Activated CD8-positive, alpha-beta memory T cell treated with anti-CD3 and anti-CD28 coated beads for 4 hours (primary cell): ENCODE data around the gene MICB.
"Not testable (repeated sequence)": the region's sequence is repeated elsewhere in the genome, so short reads cannot be mapped to it uniquely, and the experiment has no call there.

Experiments used
- DNase-seq, 2 donors: peaks; one replicate each; pipeline ENCODE4 v3.0.0-alpha.2; 2020; ENCODE audit warnings: low read depth in 2 of 2

The MICB gene

GRCh38 chr6:31474871-31475286 is 23.1 kb upstream of the MICB start:
- no peak for DNase-seq

DNA sequence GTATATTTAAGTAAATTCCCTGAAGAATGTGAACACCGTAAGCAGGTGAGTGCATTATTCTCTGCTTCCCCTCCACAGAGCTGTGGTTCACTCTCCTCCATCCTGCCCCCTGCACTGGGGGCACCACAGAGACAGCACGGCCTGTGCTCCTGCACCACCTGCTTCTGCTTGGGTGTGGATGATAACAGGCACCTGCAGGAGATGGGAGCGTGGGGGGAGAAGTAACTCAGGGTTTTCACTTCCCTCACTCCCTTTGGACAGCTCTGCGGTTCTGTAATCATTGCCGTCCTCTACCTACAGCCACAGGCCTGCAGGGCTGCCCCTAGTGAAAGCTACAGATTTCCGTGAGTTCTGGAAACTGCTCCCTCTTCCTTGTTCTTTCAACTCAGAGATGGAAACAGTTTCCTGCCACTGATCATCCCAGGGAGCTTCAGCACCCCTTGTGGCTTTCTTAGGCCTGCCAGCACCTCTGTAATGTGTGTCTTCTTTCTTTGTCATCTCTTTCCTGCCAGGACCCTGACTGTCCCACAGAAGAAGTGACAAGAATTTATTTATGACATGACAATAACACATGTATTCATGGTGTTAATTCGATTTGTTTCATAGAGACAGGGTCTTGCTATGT is 21.3 kb upstream of the MICB start:
- DNase-seq = no peak

DNA sequence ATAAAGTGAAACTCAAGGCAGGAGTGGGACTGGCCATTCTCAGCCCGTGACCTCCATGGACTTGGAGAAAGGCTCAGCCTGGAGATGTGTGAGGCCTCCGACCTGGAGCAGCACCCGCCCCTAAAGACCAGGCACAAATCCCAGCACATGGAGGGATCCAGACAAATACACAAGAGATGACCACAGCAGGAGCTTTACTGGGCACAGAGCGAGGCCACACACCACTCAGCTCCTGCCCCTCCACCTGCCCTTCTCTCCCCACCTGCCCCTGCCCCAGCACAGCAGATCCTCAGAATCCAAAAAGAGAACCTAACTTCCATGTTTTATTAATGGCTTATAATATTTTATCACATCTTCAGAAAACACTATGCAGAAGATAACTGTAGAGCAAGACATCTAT is 20.4 kb upstream of the MICB start:
- no peak for DNase-seq

GRCh38 chr6:31478186-31478950 is 19.6 kb upstream of the MICB start:
- DNase-seq = no peak

GRCh38 chr6:31479151-31479932 is 18.6 kb upstream of the MICB start:
- no peak for DNase-seq

DNA sequence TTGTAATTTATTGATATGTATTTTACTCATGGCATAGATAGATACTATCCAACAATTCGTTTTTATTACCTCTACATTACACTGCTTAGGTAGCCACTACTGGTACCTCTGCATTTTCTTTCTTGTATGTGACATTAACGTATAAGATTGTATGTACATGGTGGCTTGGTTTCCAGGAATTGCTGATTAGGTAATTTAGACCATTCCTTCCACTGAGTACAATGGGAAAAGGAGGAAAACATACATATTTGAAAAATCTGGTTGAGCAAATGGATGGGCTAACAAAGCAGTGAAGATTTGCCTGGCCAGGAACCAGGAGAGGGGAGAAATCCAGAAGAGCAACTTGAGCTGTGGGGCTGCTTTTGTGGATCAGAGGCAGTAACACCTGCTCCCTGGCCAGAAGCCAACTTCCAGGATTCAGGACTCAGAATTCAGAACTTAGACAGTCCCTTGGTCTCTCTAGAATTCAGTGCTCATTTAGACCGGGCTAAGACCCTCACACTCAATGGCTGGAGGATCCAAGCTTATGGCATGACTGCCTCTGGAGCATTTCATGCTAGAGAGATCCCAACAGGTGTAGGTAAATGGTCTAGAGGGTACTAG is 17.9 kb upstream of the MICB start:
- no peak for DNase-seq

GRCh38 chr6:31480574-31480973 is 17.4 kb upstream of the MICB start:
- no peak for DNase-seq

- no peak for DNase-seq
Measured at GRCh38 chr6:31483392-31483791, 14.6 kb upstream of the MICB start.

DNA sequence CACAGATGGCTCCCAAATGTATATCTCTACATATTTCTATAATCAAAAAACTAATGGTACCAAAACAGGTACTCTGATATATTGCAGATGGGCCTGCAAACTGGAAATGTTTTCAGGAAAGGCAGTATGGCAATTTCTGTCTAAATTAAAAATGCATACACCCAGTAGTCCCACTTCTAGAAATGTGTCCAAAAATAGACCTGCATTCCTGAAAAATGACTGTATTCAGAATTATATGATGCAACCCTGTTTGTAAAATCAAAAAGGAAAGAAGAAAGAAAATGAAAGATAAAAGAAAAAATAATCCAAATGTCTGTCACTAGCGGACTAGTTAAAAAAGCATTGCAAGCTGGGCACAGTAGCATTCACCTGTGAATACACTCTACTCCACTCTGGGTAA is 12.9 kb upstream of the MICB start:
- DNase-seq = no peak

- not testable (repeated sequence) for DNase-seq
Measured at GRCh38 chr6:31486065-31486837, 11.7 kb upstream of the MICB start.

DNA sequence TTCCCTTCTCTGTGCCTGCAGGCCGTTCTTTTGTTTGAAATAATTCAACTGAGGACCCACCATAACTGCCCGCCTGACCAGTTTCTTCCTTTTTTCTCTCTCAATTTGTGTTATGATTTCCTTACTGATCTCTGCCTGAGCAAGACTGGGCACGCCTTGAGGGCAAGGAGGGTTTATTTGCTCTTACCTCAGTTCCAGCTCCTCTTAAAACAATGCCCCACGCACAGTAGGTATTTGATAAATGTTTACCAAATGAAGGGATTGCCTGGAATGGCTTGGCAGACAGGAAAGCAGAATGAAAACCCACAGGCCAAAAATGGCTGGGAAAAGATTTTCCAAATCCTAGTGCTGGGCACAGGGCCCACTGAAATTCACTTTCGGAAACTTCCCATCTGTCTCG is 10.3 kb upstream of the MICB start:
- DNase-seq = not testable (repeated sequence)

- DNase-seq = no peak
Measured at GRCh38 chr6:31489086-31489485, 8.9 kb upstream of the MICB start.

DNA sequence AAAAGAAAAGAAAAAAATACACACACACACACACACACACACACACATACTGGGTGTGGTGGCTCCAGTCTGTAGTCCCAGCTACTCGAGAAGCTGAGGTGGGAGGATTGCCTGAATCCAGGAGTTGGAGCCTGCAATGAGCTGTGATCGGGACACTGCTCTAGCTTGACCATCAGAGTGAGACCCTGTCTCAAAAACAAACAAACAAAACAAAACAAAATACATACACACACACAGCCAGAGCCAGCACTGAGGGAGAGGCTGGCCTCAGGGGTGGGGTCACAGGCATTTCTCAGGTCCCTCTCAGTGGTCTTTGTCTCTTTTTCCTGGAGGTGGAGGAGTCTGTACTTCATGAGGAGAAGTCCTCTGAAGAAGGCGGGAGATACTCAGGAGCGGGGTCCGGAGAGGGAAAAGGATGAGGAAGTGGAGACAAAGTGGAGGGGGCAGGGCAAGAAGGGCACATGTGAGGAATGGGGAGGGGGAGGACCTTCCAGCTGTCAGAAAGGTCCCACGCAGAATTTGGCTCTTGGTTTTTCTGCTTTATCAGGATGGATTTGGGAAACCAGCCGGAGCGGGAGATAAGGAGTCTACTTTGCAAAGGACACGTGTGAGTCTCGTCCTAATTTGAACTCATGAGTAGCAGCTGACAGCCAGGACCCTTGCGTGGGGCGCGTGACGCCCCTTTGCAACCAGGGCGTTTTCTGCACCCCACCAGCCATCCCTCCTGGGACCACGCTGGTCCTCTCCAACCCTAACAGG is 7.7 kb upstream of the MICB start:
- no peak for DNase-seq

GRCh38 chr6:31493550-31493874 is 4.4 kb upstream of the MICB start:
- not testable (repeated sequence) for DNase-seq

- DNase-seq = peak; percentile 48 to 54
Measured at GRCh38 chr6:31493875-31494694, 3.9 kb upstream of the MICB start.

DNA sequence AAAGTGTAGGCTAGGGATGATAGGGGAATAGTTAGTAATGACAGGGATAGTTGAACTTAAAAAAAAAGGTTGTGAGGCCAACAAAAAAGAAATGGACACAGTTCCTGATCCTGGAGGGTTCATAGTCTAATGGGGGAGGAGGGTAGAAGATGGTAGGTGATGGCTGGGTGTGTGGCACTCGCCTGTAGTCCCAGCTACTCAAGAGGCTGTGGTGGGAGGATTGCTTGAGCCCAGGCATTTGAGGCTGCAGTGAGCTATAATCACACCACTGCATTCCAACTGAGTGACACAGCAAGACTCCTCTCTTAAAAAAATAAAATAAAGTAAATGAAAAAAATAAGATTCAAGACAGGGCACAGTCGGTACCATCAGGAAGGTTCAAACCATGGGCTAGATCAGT is 2.4 kb upstream of the MICB start:
- no peak for DNase-seq

DNA sequence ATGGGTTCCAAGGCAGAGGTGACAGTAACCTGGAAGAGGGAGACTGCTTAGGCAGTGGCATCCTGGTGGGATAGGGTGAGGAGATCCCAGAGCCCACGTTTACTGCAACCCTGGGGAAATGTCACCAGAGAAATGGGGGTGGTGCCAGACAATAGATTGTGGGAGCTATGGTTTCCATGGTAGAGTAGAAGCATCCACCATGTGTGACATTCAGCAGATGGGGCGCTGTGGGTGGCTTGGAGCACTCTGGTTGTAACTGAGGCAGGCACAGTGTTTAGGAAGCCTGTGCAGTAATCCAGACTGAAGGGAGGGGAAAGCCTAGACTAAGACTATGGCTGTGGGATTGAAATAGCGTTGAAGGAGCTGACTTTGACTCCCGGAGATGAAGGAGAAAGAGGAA is 1.1 kb upstream of the MICB start:
- DNase-seq = not testable (repeated sequence)

DNA sequence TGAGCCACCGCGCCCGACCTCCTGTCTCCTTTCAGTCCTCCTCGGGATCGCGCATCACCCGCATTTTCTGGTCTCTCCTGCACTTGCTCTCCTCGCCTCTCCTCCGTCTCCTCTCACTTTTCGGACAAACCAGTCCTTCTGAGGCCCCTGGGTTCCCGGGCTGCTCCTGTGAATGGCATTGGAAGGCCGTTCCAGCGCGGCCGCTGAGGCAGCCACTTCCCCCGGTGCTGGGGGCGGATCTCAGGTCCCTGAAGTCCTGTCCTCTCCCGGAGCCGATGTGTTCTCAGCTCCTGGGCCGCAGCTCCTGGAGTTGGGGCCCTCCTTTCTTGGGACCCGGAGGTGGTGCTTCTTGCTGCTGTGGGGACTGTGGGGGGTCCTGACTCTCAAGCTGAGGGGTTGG is 803 bp downstream of the MICB start:
- DNase-seq = no peak

GRCh38 chr6:31499648-31500047 is 1.7 kb downstream of the MICB start:
- DNase-seq = not testable (repeated sequence)

GRCh38 chr6:31502586-31502985 is 4.6 kb downstream of the MICB start:
- no peak for DNase-seq
